ENCODE results near the gene RTN1. TPM values are rescaled to one million over a fixed set of nuclear protein-coding genes. Genes with fewer than 3 reads are reported as not detected.

RTN1 gene
- total RNA-seq, 1 donor from 2014 or later, result 11.1 TPM

DNA sequence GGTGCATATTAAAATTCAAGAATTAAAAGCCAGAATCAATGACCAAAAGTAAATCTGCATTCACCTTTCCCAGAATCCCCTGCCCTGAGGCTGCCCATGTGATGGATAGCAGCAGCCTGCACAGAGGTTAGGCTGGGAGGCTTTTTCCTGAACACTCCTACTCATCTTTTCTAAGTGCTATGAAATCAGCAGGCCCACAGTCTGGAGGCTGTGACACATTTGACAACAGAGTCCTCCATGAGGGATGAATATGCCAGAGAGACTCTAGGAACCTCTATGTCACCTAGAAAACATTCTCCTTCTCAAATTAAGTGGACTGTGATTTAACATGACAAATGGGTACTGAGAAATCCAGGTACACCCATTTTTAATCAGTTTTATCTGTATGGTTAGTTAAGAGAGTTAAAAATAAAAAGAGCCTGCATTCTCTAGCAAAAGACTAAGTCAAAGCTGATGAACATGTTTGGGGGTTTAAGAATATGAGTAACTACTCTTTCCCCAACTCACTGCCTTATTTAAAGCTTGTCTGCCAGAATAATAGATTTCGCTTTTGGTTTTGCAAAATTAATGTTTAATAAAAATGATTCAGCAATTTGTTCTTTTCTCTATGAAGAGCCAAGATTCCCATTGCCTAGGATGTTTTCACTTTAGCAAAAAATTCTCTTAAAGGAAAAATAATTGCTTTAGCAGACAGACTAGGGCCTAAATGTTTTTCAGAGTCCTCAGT is 115.0 kb downstream of the RTN1 start:
- Mint-ChIP-seq H3K27me3 (no peaks in the 10 kb centered on the region), H3K4me3 (no peak overlapping the region), H3K4me1 (ENCODE audit: unreplicated experiment) (no peaks in the 10 kb centered on the region), H3K27ac (no peak overlapping the region), H3K9me3 (no peaks in the 10 kb centered on the region), H3K36me3 (no peaks in the 10 kb centered on the region)
- TF ChIP-seq CTCF (conservative IDR thresholded peaks at IDR 0.05), result no peak
- no peak for DNase-seq (ENCODE audit: extremely low spot score, unreplicated experiment)

GRCh38 chr14:59754256-59754655 is 116.3 kb downstream of the RTN1 start:
- no peak for TF ChIP-seq CTCF (conservative IDR thresholded peaks at IDR 0.05)
- no peak overlapping the region for H3K27ac Mint-ChIP-seq
- no peaks in the 10 kb centered on the region for H3K4me1 Mint-ChIP-seq (ENCODE audit: unreplicated experiment)
- H3K27me3 Mint-ChIP-seq, result no peaks in the 10 kb centered on the region
- H3K4me3 Mint-ChIP-seq, result no peak overlapping the region
- H3K36me3 Mint-ChIP-seq, result no peaks in the 10 kb centered on the region
- H3K9me3 Mint-ChIP-seq, result no peaks in the 10 kb centered on the region
- DNase-seq (ENCODE audit: extremely low spot score, unreplicated experiment), result no peak

- H3K9me3 Mint-ChIP-seq, result no peaks in the 10 kb centered on the region
- H3K27me3 Mint-ChIP-seq, result no peaks in the 10 kb centered on the region
- no peaks in the 10 kb centered on the region for H3K4me1 Mint-ChIP-seq (ENCODE audit: unreplicated experiment)
- H3K4me3 Mint-ChIP-seq, result no peak overlapping the region
- no peaks in the 10 kb centered on the region for H3K36me3 Mint-ChIP-seq
- H3K27ac Mint-ChIP-seq, result no peak overlapping the region
- no peak for TF ChIP-seq CTCF (conservative IDR thresholded peaks at IDR 0.05)
- no peak for DNase-seq (ENCODE audit: extremely low spot score, unreplicated experiment)
These were observed 117.1 kb downstream of the RTN1 start for GRCh38 chr14:59753512-59753911.

- H3K9me3 Mint-ChIP-seq, result no peaks in the 10 kb centered on the region
- H3K27ac Mint-ChIP-seq, result no peak overlapping the region
- no peaks in the 10 kb centered on the region for H3K36me3 Mint-ChIP-seq
- TF ChIP-seq CTCF (conservative IDR thresholded peaks at IDR 0.05), result no peak
- H3K27me3 Mint-ChIP-seq, result no peaks in the 10 kb centered on the region
- no peak for DNase-seq (ENCODE audit: extremely low spot score, unreplicated experiment)
- H3K4me3 Mint-ChIP-seq, result no peak overlapping the region
- H3K4me1 Mint-ChIP-seq (ENCODE audit: unreplicated experiment), result no peaks in the 10 kb centered on the region
These were observed 119.0 kb downstream of the RTN1 start for GRCh38 chr14:59751578-59751977.

DNA sequence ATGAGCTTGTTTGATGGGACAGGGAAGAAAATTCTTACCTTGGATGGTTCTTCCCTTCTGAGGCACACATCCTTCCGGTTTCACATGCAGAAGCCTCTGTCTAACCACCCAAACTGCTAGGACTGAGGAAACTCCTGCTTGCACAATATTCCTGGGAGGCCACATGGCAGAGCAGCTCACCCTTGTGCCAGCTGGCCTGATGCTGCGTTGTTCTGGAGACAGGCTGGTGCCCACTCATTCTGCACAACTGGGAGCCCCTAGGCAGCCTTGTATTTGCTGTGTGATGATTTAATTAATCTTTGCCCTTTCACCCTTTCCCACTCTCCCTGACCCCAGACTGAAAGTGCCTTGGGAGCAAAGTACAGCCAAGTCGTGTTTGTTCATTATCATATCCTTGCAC is 130.8 kb downstream of the RTN1 start:
- Mint-ChIP-seq H3K36me3 (no peaks in the 10 kb centered on the region), H3K27me3 (no peaks in the 10 kb centered on the region), H3K9me3 (peaks cover 8% of the 10 kb centered on the region), H3K4me3 (no peak overlapping the region), H3K27ac (no peak overlapping the region), H3K4me1 (ENCODE audit: unreplicated experiment) (no peaks in the 10 kb centered on the region)
- TF ChIP-seq CTCF (conservative IDR thresholded peaks at IDR 0.05), result no peak
- DNase-seq (ENCODE audit: extremely low spot score, unreplicated experiment), result no peak

Measured in type B pancreatic cell (in vitro differentiated cells).